ENCODE data around the gene COL24A1. TPM values are rescaled to one million over a fixed set of nuclear protein-coding genes. Genes with fewer than 3 reads are reported as not detected.

COL24A1 gene
- not detected in 2 replicates for total RNA-seq

DNA sequence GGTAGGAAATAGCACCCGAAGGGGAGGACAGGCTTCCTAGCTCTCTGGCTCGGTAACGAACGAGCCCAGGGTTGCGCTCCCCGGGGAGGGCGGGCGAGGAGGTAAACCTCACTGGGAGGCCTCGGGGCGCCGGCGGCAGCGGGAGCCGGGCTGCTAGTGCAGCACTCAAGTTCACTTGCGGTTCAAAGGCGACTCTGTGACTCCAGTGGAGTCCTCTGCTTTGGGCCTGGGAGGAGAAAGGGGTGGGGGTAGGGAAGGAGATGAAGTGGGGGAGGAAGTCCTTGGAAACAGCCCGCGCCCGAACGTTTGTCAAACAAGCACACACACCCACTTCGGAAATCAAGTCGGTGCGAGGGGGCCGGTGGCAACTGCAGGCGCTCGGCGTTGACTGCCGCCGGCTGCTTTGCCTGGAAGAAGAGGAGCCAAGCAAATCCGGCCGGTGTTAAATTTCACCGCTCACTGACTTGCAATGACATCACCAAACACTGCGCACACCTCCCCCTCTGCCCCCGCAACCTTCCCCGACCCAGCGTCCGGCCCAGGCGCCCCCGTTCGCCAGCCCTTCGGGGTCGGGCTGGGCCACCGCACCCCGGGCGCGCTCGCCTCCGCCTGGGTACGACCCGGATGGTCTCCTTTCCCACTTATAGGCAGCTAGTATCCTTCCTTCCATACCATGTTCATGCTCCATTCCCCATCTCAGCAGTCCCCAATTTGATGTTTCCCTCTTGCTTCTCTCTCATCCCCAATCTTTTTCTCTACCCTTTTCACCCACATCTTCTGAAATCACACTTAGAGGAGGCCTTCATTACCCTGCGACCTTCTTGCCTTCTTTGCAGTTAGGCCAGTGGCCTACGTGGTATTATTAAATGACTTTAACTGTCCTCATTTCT is at the start of gene COL24A1:
Gene COL24A1, minus strand, starts transcription at position 207 of the 890 bp plus-strand sequence. CDS start 376 bp downstream, outside the sequence.

DNA sequence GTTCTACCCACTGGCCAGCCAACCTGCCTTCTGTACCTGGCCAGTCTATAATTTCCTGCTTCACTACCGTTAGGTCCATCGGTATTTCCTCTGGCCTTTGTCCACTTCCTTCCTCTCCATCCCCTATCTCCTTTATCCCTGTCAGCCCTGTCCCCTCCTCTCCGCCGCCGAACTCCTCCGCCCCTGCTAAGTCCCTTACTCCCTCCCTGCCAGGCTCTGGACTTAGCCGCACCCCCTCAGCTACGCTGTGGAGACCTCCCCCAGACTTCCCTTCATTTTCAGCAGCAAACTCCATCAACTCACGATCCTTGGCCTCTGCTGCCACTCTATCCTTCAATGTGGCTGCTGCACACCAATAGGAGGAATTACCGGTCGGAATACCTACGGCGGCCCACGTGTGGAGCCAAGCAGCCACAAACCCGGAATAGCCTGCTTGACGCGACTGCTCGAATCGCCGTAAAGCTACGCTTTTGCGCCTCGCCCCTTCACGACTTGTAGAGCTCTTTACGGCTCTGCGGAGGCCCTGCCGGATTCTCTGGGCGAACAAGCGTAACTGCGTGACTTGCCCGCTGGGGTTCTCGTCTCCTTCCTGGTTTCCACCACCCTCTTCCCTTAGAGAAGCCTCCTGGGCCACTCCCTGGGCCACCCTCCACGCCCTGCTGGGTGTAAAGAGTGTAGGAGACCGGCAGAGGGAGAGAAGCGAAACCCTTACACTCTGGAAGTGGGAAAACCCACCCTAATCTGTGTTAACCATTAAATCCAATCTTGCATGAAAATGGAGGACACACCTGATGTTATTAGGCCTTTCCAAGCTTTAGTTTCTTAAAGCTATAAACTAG is 448.4 kb downstream of the COL24A1 start, which contains the start of gene ZNHIT6:
Gene ZNHIT6, minus strand, starts transcription at position 444 of the 839 bp plus-strand sequence. Its CDS starts 149 bp downstream, at position 295.

Small RNA genes lying within 50 kb of the gene (small RNA-seq; reads per million reads assigned to genes)
- not detected for gene RNA5SP51

Other genes starting within 250 kb of the COL24A1 start
- 48.7 and 61.7 TPM in 2 replicates for gene ODF2L, start 239.6 kb upstream of the COL24A1 start, total RNA-seq

Data from placental epithelial cell (primary cell).